Ascending aorta (tissue), 2 donors: Measurements from ENCODE around the gene LRRC14B. TPM values are rescaled to one million over a fixed set of nuclear protein-coding genes. Genes with fewer than 3 reads are reported as not detected.
"Not testable (repeated sequence)": the region's sequence is repeated elsewhere in the genome, so short reads cannot be mapped to it uniquely, and the experiment has no call there.

ENCODE experiments used
- DNase-seq, 2 donors: peaks; one replicate each; pipeline ENCODE4 v3.0.0-alpha.2; 2019; ENCODE audit warnings: low spot score in 2 of 2
- H3K27ac ChIP-seq, 2 donors: fragments of 200-600 bp; sonication (generic); one replicate each; pipeline ENCODE4 v1.5.1; 2016 to 2017; ENCODE audit warnings: mild to moderate bottlenecking in 1 of 2
- H3K27me3 ChIP-seq: fragments of 200-600 bp; sonication (generic); one replicate; pipeline ENCODE4 v1.5.1; 2017
- H3K36me3 ChIP-seq, 2 donors: fragments of 200-600 bp; sonication (generic); one replicate each; pipeline ENCODE4 v1.5.1; 2016
- H3K4me1 ChIP-seq, 2 donors: fragments of 200-600 bp; sonication (generic); one replicate each; pipeline ENCODE4 v1.5.1; 2016 to 2017; ENCODE audit warnings: mild to moderate bottlenecking in 1 of 2
- H3K4me3 ChIP-seq, 2 donors: fragments of 200-600 bp; sonication (generic); one replicate each; pipeline ENCODE4 v1.5.1; 2016 to 2017; ENCODE audit warnings: mild to moderate bottlenecking in 1 of 2
- H3K9me3 ChIP-seq, 2 donors: fragments of 200-600 bp; sonication (generic); one replicate each; pipeline ENCODE4 v1.5.1; 2016
- intact Hi-C: fragments of 100-400 bp; cut with DNase I; formaldehyde crosslinking; loops from one replicate; pipeline ENCODE4 v1.15.1; 2023
- total RNA-seq: library from RNA; depleted of rRNA; stranded (reverse); fragments of >200 nt; gene quantifications from one replicate; pipeline ENCODE4 v1.1.0, GENCODE V29; 2016
- TF ChIP-seq, protein P1 (sequence below), 3 experiments: fragments of 200-600 bp in 2 of 3; fragments of 450-650 bp in 1 of 3; sonication (generic) in 2 of 3; IDR thresholded peaks; one replicate each; pipeline ENCODE4 v1.5.1; 2016 to 2019; ENCODE audit warnings: antibody characterized with exemption in 3 of 3, mild to moderate bottlenecking in 1 of 3, moderate library complexity in 1 of 3

LRRC14B gene
- total RNA-seq, 1 donor from 2014 or later: not detected

DNA sequence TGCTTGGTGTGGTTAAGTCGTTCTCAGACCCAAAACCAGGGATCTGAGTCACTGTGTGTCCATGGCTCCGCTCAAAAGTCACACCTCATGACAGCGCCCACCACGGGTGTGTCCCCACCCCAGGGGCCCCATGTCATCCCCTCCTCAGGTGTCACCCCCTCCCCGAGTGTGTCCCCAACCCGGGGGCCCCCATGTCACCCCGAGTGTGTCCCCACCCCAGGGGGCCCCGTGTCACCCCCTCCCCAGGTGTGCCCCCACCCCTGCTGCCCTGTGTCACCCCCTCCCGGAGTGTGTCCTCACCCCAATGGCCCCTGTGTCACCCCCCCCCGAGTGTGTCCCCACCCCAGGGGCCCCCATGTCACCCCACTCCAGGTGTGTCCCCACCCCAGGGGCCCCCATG lies 5.1 kb downstream of the LRRC14B start:
- TF ChIP-seq, protein P1, sequence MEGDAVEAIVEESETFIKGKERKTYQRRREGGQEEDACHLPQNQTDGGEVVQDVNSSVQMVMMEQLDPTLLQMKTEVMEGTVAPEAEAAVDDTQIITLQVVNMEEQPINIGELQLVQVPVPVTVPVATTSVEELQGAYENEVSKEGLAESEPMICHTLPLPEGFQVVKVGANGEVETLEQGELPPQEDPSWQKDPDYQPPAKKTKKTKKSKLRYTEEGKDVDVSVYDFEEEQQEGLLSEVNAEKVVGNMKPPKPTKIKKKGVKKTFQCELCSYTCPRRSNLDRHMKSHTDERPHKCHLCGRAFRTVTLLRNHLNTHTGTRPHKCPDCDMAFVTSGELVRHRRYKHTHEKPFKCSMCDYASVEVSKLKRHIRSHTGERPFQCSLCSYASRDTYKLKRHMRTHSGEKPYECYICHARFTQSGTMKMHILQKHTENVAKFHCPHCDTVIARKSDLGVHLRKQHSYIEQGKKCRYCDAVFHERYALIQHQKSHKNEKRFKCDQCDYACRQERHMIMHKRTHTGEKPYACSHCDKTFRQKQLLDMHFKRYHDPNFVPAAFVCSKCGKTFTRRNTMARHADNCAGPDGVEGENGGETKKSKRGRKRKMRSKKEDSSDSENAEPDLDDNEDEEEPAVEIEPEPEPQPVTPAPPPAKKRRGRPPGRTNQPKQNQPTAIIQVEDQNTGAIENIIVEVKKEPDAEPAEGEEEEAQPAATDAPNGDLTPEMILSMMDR (IDR thresholded peaks at IDR 0.05): no peak
- Histone ChIP-seq H3K4me3 (no peak overlapping the region), H3K27ac (peak overlapping the region in 1 of 2 donors; percentile 32), H3K36me3 (peaks cover 0 to 5% of the 10 kb centered on the region in 2 donors), H3K9me3 (no peaks in the 10 kb centered on the region), H3K27me3 (no peaks in the 10 kb centered on the region), H3K4me1 (no peaks in the 10 kb centered on the region)
- intact Hi-C loops: no loop called here
- DNase-seq: no peak

DNA sequence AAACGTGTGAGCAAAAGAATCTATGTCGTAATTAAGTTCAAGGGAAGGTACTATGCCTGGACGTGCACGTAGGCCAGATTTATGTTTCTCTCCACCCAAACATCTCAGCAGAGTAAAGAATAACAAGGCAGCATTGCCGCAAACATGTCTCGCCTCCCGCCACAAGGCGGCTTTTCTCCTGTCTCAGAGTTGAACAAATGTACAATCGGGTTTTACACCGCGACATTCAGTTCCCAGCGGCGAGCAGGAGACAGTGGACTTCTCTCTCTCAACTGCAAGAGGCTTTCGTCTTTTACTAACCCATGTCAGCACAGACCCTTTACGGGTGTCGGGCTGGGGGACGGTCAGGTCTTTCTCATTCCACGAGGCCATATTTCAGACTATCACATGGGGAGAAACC lies 5.7 kb downstream of the LRRC14B start:
- H3K4me3 ChIP-seq, H3K36me3 ChIP-seq, DNase-seq, H3K27me3 ChIP-seq, H3K4me1 ChIP-seq, H3K27ac ChIP-seq, intact Hi-C loops, H3K9me3 ChIP-seq: not testable (repeated sequence)

DNA sequence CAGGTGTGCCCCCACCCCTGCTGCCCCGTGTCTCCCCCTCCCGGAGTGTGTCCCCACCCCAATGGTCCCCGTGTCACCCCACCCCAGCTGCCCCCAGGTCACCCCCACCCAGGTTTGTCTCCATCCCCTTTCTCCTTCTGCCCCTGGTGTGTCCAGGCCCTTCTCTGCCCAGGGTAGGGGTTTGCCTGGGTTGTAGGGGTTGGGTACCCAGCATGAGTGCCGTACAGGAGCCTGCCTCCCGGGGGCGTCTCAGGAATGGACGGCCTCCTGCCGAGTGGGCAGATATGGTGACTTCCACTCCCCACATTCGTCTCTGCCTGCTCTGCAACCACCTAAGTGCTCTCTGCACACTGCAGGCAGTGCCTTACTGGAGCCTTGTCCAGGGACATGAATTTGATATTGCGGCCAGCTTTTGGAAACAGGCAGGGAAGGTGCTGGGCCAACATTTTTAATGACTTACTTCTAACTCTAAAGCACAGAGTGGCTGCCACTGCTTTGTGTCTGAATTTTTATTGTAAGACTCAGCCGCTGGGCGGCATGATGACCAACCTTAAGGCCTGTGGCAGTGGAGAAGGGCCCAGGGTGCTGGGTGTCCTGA lies 6.7 kb downstream of the LRRC14B start:
- intact Hi-C loops: no loop called here
- TF ChIP-seq, protein P1 (IDR thresholded peaks at IDR 0.05): no peak

DNA sequence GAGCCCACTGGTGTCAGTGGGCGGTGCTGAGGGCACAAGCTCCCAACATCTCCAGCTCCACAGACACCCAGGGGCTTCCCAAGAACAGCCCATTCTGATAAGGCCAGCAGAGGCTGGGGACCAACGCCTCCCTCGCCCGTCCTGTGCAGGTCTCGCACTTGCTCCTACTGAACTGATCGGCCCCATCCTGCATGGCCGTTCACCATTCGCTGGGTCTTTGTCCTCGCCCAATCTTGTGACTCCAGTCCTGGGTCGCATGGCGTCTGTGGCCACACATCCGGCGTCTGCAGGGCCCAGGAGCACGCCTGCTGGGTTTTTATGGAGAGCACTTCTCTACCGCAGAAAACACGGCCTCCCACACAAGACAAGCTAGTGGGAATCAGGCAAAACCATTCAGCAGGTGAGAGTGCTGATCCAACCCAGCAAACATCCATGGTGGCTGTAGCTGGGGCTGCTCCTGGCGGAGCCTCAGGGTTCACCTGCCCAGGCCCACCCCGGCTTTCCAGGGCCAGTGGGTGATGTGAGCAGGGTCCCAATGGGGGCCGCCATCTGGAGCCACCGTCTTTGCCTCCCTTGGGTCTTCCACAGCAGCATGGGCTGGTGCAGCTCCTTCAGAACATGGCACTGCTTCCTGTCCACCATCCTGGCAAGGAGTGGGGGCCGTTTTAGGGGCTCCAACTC lies 7.4 kb downstream of the LRRC14B start:
- no peak for DNase-seq
- H3K4me1 ChIP-seq: no peaks in the 10 kb centered on the region
- H3K27ac ChIP-seq: no peak overlapping the region
- no peak overlapping the region for H3K4me3 ChIP-seq
- intact Hi-C loops: no loop called here
- TF ChIP-seq, protein P1 (IDR thresholded peaks at IDR 0.05): no peak
- peaks cover 6 to 15% of the 10 kb centered on the region in 2 donors for H3K36me3 ChIP-seq
- no peaks in the 10 kb centered on the region for H3K9me3 ChIP-seq
- H3K27me3 ChIP-seq: no peaks in the 10 kb centered on the region

More for the DNA sequence above, 6.7 kb downstream of the LRRC14B start:
- no peak overlapping the region for H3K4me3 ChIP-seq
- no peak overlapping the region for H3K27ac ChIP-seq
- DNase-seq: no peak
- H3K36me3 ChIP-seq: peaks cover 0 to 8% of the 10 kb centered on the region in 2 donors
- H3K4me1 ChIP-seq: no peaks in the 10 kb centered on the region
- H3K9me3 ChIP-seq: no peaks in the 10 kb centered on the region
- H3K27me3 ChIP-seq: no peaks in the 10 kb centered on the region

DNA sequence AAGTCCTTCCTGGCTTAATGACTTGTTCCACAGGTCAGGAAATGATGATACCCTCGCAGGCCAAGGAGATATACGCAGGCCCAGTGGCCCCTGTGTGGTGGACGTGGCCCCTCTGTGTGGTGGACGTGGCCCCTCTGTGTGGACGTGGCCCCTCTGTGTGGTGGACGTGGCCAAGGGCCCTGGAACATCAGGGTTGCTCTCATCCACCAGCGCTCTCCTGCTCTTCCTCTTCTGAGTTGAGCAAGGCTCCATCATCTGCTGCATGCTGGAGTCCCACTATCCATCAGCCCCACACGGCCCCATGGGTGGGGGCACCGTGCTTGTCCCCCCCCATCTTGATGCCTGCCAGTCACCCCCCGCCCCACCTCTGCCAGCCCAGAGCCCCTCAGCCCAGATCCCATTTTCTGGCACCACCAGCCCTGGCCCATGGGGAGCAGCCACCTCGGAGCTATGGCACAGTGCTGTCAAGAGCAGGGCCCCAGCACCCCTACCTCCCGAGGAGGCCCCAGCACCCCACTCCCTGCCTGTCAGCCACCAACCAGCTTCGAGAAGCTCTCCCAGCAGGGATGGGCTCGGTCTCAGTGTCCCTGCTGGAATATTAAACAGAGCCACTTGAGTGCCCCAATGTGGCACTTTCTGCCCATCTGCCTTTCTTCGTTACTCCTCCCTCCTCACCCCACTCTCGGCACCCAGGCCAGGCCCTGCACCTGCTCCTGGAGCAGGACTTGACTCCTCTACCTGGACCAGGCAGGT lies 8.1 kb downstream of the LRRC14B start:
- TF ChIP-seq, protein P1 (IDR thresholded peaks at IDR 0.05): no peak
- intact Hi-C loops: no loop called here
- DNase-seq: peak in 1 of 2 donors; percentile 45
- Histone ChIP-seq H3K27ac (no peak overlapping the region), H3K4me3 (no peak overlapping the region), H3K4me1 (no peaks in the 10 kb centered on the region), H3K36me3 (peaks cover 11 to 21% of the 10 kb centered on the region in 2 donors), H3K27me3 (no peaks in the 10 kb centered on the region), H3K9me3 (no peaks in the 10 kb centered on the region)
